ENCODE data around the gene TRIM40.
"Not testable (repeated sequence)": the region's sequence is repeated elsewhere in the genome, so short reads cannot be mapped to it uniquely, and the experiment has no call there.

TRIM40 gene

GRCh38 chr6:30111266-30111856 lies 24.6 kb upstream of the TRIM40 start:
- no peak for DNase-seq
- no peak overlapping the region for H3K27ac ChIP-seq
- no peak overlapping the region for H3K4me3 ChIP-seq
- TF ChIP-seq CTCF (IDR thresholded peaks at IDR 0.05) = no peak
- no peaks in the 10 kb centered on the region for H3K4me1 ChIP-seq
- intact Hi-C loops (cut with DNase I; ENCODE audit: low total_unique reads) = no loop called here
- no peaks in the 10 kb centered on the region for H3K9me3 ChIP-seq
- H3K36me3 ChIP-seq = no peaks in the 10 kb centered on the region
- H3K27me3 ChIP-seq = peaks cover 0 to 54% of the 10 kb centered on the region in 2 donors

GRCh38 chr6:30112402-30112994 lies 23.4 kb upstream of the TRIM40 start:
- DNase-seq = no peak
- no peak overlapping the region for H3K27ac ChIP-seq
- no peak overlapping the region for H3K4me3 ChIP-seq
- H3K36me3 ChIP-seq = no peaks in the 10 kb centered on the region
- no peaks in the 10 kb centered on the region for H3K9me3 ChIP-seq
- TF ChIP-seq CTCF (IDR thresholded peaks at IDR 0.05) = no peak
- intact Hi-C loops (cut with DNase I; ENCODE audit: low total_unique reads) = no loop called here
- peaks cover 0 to 47% of the 10 kb centered on the region in 2 donors for H3K27me3 ChIP-seq
- H3K4me1 ChIP-seq = no peaks in the 10 kb centered on the region

GRCh38 chr6:30113003-30113759 lies 22.8 kb upstream of the TRIM40 start, which contains the start of gene TRIM31:
TSS of gene TRIM31 (minus strand) at chr6:30113090. CDS start at chr6:30112805, 285 bp downstream.
- Histone ChIP-seq H3K4me3 (no peak within 1 kb of the TSS), H3K27ac (no peak within 1 kb of the TSS), H3K36me3 (no peaks in the 10 kb centered on the region), H3K9me3 (no peaks in the 10 kb centered on the region), H3K4me1 (no peaks in the 10 kb centered on the region), H3K27me3 (peaks cover 0 to 42% of the 10 kb centered on the region in 2 donors)
- no peak for TF ChIP-seq CTCF (IDR thresholded peaks at IDR 0.05)
- intact Hi-C loops (cut with DNase I; ENCODE audit: low total_unique reads) = no loop called here
- no peak for DNase-seq

- peaks cover 0 to 39% of the 10 kb centered on the region in 2 donors for H3K27me3 ChIP-seq
- no peak for DNase-seq
- H3K4me3 ChIP-seq = no peak overlapping the region
- H3K9me3 ChIP-seq = no peaks in the 10 kb centered on the region
- no peak overlapping the region for H3K27ac ChIP-seq
- intact Hi-C loops (cut with DNase I; ENCODE audit: low total_unique reads) = no loop called here
- H3K36me3 ChIP-seq = no peaks in the 10 kb centered on the region
- no peak for TF ChIP-seq CTCF (IDR thresholded peaks at IDR 0.05)
- H3K4me1 ChIP-seq = no peaks in the 10 kb centered on the region
Observed at GRCh38 chr6:30113841-30114240, 22.1 kb upstream of the TRIM40 start.

- DNase-seq = no peak
- TF ChIP-seq CTCF (IDR thresholded peaks at IDR 0.05) = no peak
- peaks cover 0 to 25% of the 10 kb centered on the region in 2 donors for H3K27me3 ChIP-seq
- H3K4me1 ChIP-seq = no peaks in the 10 kb centered on the region
- no peaks in the 10 kb centered on the region for H3K36me3 ChIP-seq
- no peaks in the 10 kb centered on the region for H3K9me3 ChIP-seq
- no peak overlapping the region for H3K27ac ChIP-seq
- no peak overlapping the region for H3K4me3 ChIP-seq
- intact Hi-C loops (cut with DNase I; ENCODE audit: low total_unique reads) = no loop called here
Observed at GRCh38 chr6:30116724-30117123, 19.2 kb upstream of the TRIM40 start.

- H3K4me3 ChIP-seq; H3K36me3 ChIP-seq; H3K4me1 ChIP-seq; H3K9me3 ChIP-seq; DNase-seq; H3K27ac ChIP-seq; intact Hi-C loops (cut with DNase I; ENCODE audit: low total_unique reads): not testable (repeated sequence)
- peaks cover 0 to 27% of the 10 kb centered on the region in 2 donors for H3K27me3 ChIP-seq
Observed at GRCh38 chr6:30118691-30119090, 17.2 kb upstream of the TRIM40 start.

Measured in tibial artery (tissue), 4 donors.